CD4-positive, CD25-positive, alpha-beta regulatory T cell (primary cell): Measurements from ENCODE around the gene GPATCH2L. TPM values are rescaled to one million over a fixed set of nuclear protein-coding genes. Genes with fewer than 3 reads are reported as not detected.

Experiments
- ATAC-seq, 2 donors: fragments of 150-1000 bp; cut with Tn5 transposase; one replicate each; pipeline ENCODE4 v1.10.0; 2021; ENCODE audit warnings: low read depth in 2 of 2, moderate number of reproducible peaks in 2 of 2, moderate library complexity in 1 of 2
- DNase-seq, 3 donors: peaks; one replicate each; pipeline versions ENCODE4 v3.0.0 to v3.0.0-alpha.2; 2012 to 2022; ENCODE audit warnings: mixed read lengths in 1 of 3
- H3K27ac ChIP-seq: one replicate; pipeline ENCODE4 v1.7.0; 2013; ENCODE audit warnings: mild to moderate bottlenecking, low read length; ENCODE audit not compliant: insufficient read depth, poor library complexity, severe bottlenecking
- H3K27me3 ChIP-seq: one replicate; pipeline ENCODE4 v1.7.0; 2013; ENCODE audit warnings: low read length; ENCODE audit not compliant: control insufficient read depth, insufficient read depth
- H3K36me3 ChIP-seq: one replicate; pipeline ENCODE4 v1.7.0; 2013; ENCODE audit warnings: mild to moderate bottlenecking, low read length, moderate library complexity; ENCODE audit not compliant: control insufficient read depth, insufficient read depth
- H3K4me1 ChIP-seq: 2 replicates; pipeline ENCODE4 v1.7.0; 2013; ENCODE audit warnings: mild to moderate bottlenecking, low read length; ENCODE audit not compliant: insufficient read depth, control insufficient read depth, poor library complexity, severe bottlenecking
- H3K4me3 ChIP-seq: one replicate; pipeline ENCODE4 v1.7.0; 2013; ENCODE audit warnings: low read depth, mild to moderate bottlenecking, low read length, moderate library complexity
- H3K9me3 ChIP-seq, 2 experiments: 1 replicate in 1 of 2; 2 replicates in 1 of 2; pipeline ENCODE4 v1.7.0; 2013; ENCODE audit warnings: low read length in 2 of 2, mild to moderate bottlenecking in 1 of 2, moderate library complexity in 1 of 2; ENCODE audit not compliant: control insufficient read depth in 2 of 2
- H3K27ac Mint-ChIP-seq, 3 donors: one replicate each; pipeline ENCODE4 v1.8.0; 2020 to 2022; ENCODE audit warnings: mild to moderate bottlenecking in 3 of 3, mixed read lengths in 3 of 3, moderate library complexity in 2 of 3
- H3K27me3 Mint-ChIP-seq: one replicate; pipeline ENCODE4 v1.8.0; 2022; ENCODE audit warnings: mild to moderate bottlenecking, mixed read lengths
- H3K36me3 Mint-ChIP-seq: one replicate; pipeline ENCODE4 v1.8.0; 2020; ENCODE audit warnings: mixed read lengths
- H3K4me1 Mint-ChIP-seq, 4 donors: one replicate each; pipeline ENCODE4 v1.8.0; 2020 to 2022; ENCODE audit warnings: mixed read lengths in 4 of 4, mild to moderate bottlenecking in 1 of 4
- H3K4me3 Mint-ChIP-seq, 4 donors: one replicate each; pipeline ENCODE4 v1.8.0; 2020 to 2022; ENCODE audit warnings: mild to moderate bottlenecking in 4 of 4, mixed read lengths in 4 of 4, moderate library complexity in 3 of 4
- H3K9me3 Mint-ChIP-seq, 7 donors: one replicate each; pipeline ENCODE4 v1.8.0; 2020 to 2022; ENCODE audit warnings: mixed read lengths in 7 of 7, mild to moderate bottlenecking in 3 of 7, moderate library complexity in 2 of 7
- polyA plus RNA-seq, 4 donors: library from polyadenylated mRNA; unstranded; fragments of 300-500 nt; fragmentation: Illumina TruSeq; gene quantifications; one replicate each; pipeline ENCODE4 v1.2.3, GENCODE V29; 2021
- total RNA-seq: library from RNA; stranded (reverse); gene quantifications from one replicate; pipeline ENCODE4 v1.2.3, GENCODE V29; 2022

Gene GPATCH2L
- total and polyA plus RNA-seq, 5 donors from 2014 or later: 8.7 to 99.9 (median 12.4) TPM

DNA sequence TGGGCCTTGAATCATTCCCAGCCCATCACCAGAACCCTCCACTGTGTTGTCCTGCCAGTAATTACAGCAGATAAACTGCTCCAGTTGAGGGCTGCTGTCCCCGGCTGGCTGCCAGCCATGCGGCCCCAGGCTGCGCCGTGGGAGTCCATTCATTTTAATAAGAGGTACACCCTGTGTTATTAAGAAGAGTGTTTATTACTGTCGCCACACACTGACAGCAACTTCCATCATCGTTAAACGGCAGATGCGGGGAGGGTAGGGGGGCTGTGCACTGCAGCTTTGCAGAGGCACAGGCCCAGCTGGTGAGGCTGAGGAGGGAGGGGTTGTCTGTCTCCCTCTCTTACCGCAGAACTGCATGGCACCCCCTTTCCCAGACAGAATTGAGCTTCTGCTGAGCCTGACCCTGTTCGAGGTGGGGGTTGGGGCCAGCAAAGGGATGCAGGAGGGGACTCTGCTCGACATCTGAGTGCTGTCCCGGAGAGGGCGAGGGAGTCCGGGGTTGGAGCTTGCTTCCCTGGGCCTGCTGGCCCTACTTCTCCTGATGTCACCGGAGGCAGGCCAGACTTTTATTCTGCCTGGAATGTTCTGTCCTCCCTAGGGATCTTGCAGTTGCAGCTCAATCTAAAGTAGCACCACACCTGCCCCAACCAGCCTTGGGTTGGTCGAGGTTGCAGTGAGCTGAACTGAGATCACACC, 33.8 kb upstream of the GPATCH2L start:
- no peaks in the 10 kb centered on the region for H3K27me3 ChIP-seq
- Mint-ChIP-seq H3K27me3 (peaks cover 8% of the 10 kb centered on the region), H3K36me3 (no peaks in the 10 kb centered on the region), H3K4me1 (no peaks in the 10 kb centered on the region), H3K4me3 (no peak overlapping the region), H3K9me3 (no peaks in the 10 kb centered on the region), H3K27ac (no peak overlapping the region)
- no peak overlapping the region for H3K27ac ChIP-seq
- H3K9me3 ChIP-seq: no peaks in the 10 kb centered on the region
- no peak overlapping the region for H3K4me3 ChIP-seq
- DNase-seq (no peak), ATAC-seq (no peak)
- H3K36me3 ChIP-seq: no peaks in the 10 kb centered on the region
- no peaks in the 10 kb centered on the region for H3K4me1 ChIP-seq

DNA sequence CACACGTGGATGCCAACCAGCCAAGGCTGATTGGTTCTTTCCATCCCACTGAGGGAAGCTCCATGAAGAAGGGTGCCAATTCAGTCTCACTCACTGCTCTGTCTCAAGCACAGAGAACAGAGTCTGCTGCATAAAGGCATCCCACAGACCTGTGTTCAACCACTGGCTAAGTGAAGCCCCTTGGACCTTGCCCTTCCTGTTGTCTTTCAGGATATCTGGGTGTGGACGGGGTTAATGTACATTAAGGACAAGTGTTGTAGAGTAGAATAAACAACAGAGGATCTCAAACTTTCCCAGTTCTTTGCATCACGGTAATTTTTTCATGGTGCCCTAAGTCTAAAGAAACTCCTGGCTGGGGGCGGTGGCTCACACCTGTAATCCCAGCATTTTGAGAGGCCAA, 33.1 kb upstream of the GPATCH2L start:
- H3K4me1 ChIP-seq: no peaks in the 10 kb centered on the region
- no peaks in the 10 kb centered on the region for H3K36me3 ChIP-seq
- H3K27me3 Mint-ChIP-seq: peaks cover 8% of the 10 kb centered on the region
- DNase-seq (no peak), ATAC-seq (no peak)
- no peaks in the 10 kb centered on the region for H3K9me3 ChIP-seq
- no peak overlapping the region for H3K4me3 ChIP-seq
- H3K27me3 ChIP-seq: no peaks in the 10 kb centered on the region
- no peaks in the 10 kb centered on the region for H3K4me1 Mint-ChIP-seq
- H3K27ac ChIP-seq: no peak overlapping the region
- no peak overlapping the region for H3K4me3 Mint-ChIP-seq
- H3K36me3 Mint-ChIP-seq: no peaks in the 10 kb centered on the region
- no peak overlapping the region for H3K27ac Mint-ChIP-seq
- no peaks in the 10 kb centered on the region for H3K9me3 Mint-ChIP-seq

DNA sequence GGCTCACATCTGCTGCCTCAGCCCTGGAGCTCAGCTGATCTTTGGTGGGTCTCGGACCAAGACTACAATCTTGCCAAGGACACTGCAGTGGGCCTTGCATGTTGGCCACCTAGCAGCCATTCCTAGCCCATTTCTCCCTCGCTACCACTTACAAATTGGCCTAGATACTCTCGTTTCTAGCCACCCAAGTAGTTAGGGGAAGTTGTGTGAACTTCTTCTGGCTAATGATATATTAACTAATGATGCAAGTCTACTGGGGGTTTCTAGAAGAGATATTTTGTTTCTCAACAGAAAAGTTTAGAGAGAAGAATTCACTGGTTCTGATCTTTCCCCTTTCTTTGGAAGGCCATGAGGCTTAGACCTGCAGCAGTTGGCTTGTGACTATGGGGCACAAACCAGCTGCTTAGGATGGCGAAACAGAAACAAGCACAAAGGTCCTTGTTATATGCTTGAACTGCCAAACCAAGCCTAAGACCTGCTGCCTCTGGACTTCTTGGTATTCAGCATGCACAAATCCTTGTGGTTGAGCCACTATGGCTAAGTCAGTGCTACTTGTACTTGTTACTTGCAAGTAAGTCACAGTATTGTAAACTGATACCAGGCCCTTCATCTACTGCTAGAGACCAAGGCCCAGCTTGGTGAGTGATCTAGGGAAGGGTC, 30.5 kb upstream of the GPATCH2L start:
- Histone ChIP-seq H3K4me1 (no peaks in the 10 kb centered on the region), H3K27ac (no peak overlapping the region), H3K4me3 (no peak overlapping the region), H3K9me3 (no peaks in the 10 kb centered on the region), H3K36me3 (no peaks in the 10 kb centered on the region), H3K27me3 (peaks cover 3% of the 10 kb centered on the region)
- no peak for DNase-seq
- Mint-ChIP-seq H3K4me3 (no peak overlapping the region), H3K27me3 (no peaks in the 10 kb centered on the region), H3K9me3 (no peaks in the 10 kb centered on the region), H3K4me1 (no peaks in the 10 kb centered on the region), H3K36me3 (no peaks in the 10 kb centered on the region), H3K27ac (no peak overlapping the region)
- no peak for ATAC-seq

DNA sequence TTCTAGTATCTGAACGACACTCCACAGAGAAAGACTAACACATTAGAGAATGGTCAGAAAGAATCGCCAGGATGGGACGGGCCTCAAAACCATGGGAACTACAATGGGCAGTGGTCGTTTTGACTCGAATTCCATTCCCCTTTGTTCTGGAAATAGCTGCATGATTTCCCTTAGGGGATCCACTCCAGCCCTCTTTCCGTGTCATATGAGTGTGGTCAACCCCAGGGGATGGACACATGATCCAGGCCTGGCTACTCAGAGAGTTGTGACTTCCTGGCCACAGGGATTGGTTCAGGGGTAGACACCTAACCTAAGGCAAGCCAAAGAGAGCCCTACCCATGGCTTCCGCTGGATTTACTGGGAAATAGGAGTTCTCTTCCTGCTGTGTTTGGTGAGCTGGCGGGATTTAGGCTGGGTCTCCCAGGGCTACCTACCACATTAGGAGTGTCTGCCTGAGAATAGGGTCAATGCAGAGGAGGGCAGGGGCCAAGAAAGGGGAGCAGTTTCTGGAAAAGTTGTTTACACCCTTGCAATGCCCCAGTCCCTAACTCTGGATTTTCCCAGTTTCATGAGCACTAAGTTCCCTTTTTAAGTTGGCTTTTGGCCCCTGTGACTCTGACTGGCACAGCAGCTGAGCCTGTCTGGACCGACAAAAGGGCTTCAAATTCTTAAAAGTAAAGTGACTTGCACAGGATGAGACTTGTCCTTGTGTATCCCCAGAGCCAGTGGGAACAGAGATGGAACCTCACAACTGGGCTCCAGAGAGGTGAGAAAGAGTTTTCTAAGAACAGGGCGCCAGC, 28.1 kb upstream of the GPATCH2L start:
- Mint-ChIP-seq H3K27me3 (peaks cover 4% of the 10 kb centered on the region), H3K4me3 (no peak overlapping the region), H3K36me3 (no peaks in the 10 kb centered on the region), H3K27ac (no peak overlapping the region), H3K4me1 (no peaks in the 10 kb centered on the region), H3K9me3 (peaks cover 0 to 3% (median 0%) of the 10 kb centered on the region in 7 donors)
- Histone ChIP-seq H3K9me3 (no peaks in the 10 kb centered on the region), H3K36me3 (no peaks in the 10 kb centered on the region), H3K27me3 (peaks cover 5% of the 10 kb centered on the region), H3K4me1 (no peaks in the 10 kb centered on the region), H3K27ac (no peak overlapping the region), H3K4me3 (no peak overlapping the region)
- ATAC-seq (no peak), DNase-seq (no peak)

DNA sequence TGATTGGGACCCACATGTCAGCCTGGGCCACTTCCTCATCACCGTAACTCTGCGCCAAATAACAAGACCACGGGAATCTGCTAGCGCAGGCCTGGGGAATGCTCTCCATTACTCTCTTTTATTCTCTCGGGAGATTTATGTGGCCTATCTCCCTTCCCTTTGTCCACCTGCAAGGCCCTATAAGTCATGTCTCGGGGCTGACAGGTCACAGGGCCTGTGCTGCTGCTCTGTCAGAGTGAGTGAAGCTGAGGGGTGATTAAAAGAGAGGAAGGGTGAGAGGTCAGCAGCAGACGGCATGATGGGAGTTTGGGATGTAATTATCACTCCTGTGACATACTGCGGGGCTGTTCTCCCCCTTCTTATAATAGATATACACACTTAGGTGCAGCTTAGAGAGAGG, 26.2 kb upstream of the GPATCH2L start:
- H3K4me1 Mint-ChIP-seq: no peaks in the 10 kb centered on the region
- Histone ChIP-seq H3K36me3 (no peaks in the 10 kb centered on the region), H3K4me3 (no peak overlapping the region), H3K27me3 (peaks cover 7% of the 10 kb centered on the region), H3K27ac (no peak overlapping the region), H3K4me1 (no peaks in the 10 kb centered on the region), H3K9me3 (no peaks in the 10 kb centered on the region)
- ATAC-seq: no peak
- no peak for DNase-seq
- no peak overlapping the region for H3K27ac Mint-ChIP-seq
- no peak overlapping the region for H3K4me3 Mint-ChIP-seq
- H3K27me3 Mint-ChIP-seq: peaks cover 9% of the 10 kb centered on the region
- peaks cover 0 to 3% (median 0%) of the 10 kb centered on the region in 7 donors for H3K9me3 Mint-ChIP-seq
- H3K36me3 Mint-ChIP-seq: no peaks in the 10 kb centered on the region

DNA sequence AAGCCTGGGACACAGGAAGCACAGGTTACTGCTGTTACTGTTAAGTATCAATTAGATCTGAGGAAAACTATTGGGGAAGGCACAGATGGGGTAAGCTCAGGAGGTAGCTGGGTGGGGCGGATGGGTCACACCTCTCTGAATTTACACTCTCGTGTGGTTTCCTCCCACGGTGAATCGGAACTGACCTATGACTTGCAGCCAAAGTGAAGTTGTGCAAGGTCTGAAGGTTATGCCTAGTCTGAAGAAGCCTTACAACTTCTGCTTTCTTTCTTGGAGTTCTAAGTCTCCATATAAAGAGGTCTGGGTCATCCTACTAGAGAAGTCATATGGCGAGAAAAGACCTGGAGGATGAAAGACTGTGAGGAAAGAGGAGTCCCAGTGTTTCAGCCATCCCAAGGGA, 25.6 kb upstream of the GPATCH2L start:
- Histone ChIP-seq H3K9me3 (no peaks in the 10 kb centered on the region), H3K4me3 (no peak overlapping the region), H3K27me3 (peaks cover 11% of the 10 kb centered on the region), H3K4me1 (no peaks in the 10 kb centered on the region), H3K27ac (no peak overlapping the region), H3K36me3 (no peaks in the 10 kb centered on the region)
- Mint-ChIP-seq H3K9me3 (peaks cover 0 to 3% (median 2%) of the 10 kb centered on the region in 7 donors), H3K36me3 (no peaks in the 10 kb centered on the region), H3K27me3 (peaks cover 13% of the 10 kb centered on the region), H3K4me1 (no peaks in the 10 kb centered on the region), H3K4me3 (no peak overlapping the region), H3K27ac (no peak overlapping the region)
- DNase-seq: no peak
- no peak for ATAC-seq

DNA sequence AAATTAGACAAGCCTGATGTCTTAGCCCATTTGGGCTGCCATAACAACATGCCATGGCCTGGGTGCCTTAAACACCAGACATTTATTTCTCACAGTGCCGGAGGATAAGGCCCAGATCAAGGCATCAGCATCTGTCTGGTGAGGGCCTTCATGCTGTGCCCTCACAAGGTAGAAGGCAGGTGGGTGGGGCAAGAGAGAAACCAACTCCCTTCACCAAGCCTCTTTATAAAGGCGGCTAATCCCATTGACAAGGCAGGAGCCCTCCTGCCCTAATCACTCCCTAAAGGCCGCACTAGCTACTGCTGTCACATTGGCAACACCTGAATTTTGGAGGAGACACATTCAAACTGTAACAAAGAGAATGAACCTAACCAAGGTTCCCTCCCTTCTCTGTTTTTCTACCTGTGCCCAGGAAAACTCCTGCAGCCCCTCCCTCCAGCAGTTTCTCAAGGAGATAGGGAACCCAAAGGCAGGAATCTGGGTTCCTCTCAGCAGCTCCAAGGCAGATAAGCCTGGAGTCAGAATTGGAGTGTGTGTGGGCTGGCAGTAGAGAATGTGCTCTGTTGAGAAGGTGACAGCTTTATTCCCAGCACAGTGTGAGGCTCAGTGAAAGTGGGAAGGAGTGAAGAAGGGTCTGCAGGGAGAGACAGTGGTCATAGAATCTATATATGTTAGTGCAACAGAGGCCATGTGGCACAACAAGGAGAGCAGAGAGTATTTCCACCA, 21.7 kb upstream of the GPATCH2L start:
- H3K36me3 Mint-ChIP-seq: no peaks in the 10 kb centered on the region
- DNase-seq (no peak), ATAC-seq (no peak)
- Histone ChIP-seq H3K27me3 (peaks cover 13% of the 10 kb centered on the region), H3K4me3 (no peak overlapping the region), H3K36me3 (no peaks in the 10 kb centered on the region), H3K9me3 (no peaks in the 10 kb centered on the region), H3K4me1 (no peaks in the 10 kb centered on the region), H3K27ac (no peak overlapping the region)
- H3K27me3 Mint-ChIP-seq: peaks cover 37% of the 10 kb centered on the region
- H3K27ac Mint-ChIP-seq: no peak overlapping the region
- H3K4me1 Mint-ChIP-seq: no peaks in the 10 kb centered on the region
- H3K9me3 Mint-ChIP-seq: peaks cover 0 to 6% (median 3%) of the 10 kb centered on the region in 7 donors
- H3K4me3 Mint-ChIP-seq: no peak overlapping the region
